Activated CD4-positive, CD25-positive, alpha-beta regulatory T cell (primary cell): ENCODE data around the gene KRT75.

Source experiments
- DNase-seq, 4 experiments: peaks; one replicate each; lab custom pipeline; 2025; lab: John Stamatoyannopoulos, UW

KRT75 gene

DNA sequence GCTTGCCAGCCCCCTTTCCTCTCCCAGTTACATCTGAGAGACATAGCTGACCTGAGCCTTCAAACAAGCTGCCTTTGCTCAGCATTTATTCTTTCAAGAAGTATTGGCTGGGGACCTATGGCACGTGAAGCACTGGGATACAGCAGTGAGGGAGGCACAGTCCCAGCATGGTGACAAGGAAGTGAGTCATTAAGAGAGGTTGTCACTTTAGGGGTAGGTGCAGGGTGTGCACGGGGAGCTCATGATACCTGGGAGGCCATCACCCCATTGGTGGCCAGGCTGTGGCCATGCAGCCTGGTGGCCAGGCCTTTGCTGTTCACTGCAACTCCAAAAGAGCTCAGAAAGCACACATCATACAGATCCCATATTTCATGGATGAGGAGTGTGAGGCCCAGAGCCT is 5.7 kb upstream of the KRT75 start:
- no peak for DNase-seq

DNA sequence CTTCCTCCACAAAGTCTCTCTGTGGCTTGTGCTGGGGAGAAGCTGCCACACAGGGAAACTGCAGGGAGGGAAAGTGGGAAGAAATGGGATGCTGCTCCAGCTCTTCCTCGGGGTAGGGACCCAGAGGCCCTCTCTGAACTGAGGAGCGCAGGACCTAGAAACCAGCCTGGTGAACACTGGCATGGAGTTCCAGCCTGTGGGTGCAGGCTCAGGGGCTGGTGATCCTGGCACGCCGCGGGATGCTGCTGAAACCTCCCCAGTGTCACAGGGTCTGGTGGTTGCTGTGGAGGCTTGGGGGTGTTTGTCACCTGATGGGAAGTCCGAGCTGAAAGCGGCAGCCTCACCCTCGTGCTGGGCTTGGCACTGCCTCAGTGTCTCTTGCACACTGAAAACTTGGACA is 5.2 kb upstream of the KRT75 start:
- no peak for DNase-seq

DNA sequence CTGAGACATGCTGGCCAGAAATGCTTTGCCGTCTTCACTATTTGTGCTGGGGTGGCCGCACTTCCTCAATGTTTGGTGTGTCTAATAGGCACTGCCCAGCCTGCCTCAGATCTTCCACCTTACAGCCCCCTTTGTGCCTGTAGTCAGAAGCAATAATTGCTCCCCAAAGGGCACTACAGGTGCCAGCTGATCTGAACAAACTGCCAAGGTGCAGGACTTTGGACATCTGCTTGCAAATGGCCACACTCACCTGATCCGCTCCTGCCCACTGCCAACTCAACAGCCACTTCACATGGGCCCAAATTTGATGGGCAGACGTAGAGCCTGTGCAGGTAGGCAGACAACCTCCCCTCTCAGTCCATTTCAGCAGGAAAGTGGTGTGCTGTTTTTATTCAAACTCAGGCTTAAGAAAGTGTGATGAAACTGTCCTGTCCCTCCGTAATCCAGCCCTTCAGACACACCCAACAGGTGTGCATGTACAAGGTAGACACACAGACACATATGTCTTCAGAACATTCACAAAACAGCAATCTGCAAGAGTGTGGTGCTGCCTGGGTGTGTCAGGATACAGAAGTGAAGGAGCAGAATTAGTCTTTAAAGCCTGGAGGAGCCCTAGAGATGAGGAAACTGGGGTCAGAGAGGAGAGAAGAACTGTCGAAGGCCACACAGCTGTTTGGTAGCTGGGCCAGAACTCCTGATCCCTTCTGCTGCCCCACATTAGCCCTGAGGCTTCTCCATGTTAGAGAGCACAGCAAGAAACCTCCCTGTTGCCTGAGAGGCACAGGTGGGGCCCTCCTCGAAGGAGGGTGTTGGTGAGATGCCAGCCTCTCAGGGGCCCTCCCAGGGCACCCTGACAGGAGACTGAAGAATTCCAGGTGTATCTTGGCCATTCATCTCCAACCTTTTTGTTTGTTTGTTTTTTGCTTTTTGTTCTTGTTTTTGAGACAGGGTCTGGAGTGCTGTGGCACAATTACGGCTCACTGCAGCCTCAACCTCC is 4.4 kb upstream of the KRT75 start:
- no peak for DNase-seq

GRCh38 chr12:52437508-52437907 is 3.3 kb upstream of the KRT75 start:
- no peak for DNase-seq

GRCh38 chr12:52436828-52437474 is 2.8 kb upstream of the KRT75 start:
- DNase-seq: no peak

GRCh38 chr12:52436000-52436827 is 2.0 kb upstream of the KRT75 start:
- DNase-seq: no peak

DNA sequence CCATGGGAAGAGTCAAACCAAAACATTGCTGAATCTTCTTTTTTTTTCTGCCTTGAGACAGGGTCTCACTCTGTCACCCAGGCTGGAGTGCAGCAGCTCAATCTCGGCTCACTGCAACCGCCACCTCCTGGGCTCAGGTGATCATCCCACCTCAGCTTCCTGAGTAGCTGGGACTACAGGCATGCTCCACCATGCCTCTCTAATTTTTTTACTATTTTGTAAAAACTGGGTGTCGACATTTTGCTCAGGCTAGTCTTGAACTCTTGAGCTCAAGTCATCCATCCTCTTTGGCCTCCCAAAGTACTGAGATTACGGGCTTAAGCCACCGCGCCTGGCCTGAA is 1.5 kb upstream of the KRT75 start:
- no peak for DNase-seq

DNA sequence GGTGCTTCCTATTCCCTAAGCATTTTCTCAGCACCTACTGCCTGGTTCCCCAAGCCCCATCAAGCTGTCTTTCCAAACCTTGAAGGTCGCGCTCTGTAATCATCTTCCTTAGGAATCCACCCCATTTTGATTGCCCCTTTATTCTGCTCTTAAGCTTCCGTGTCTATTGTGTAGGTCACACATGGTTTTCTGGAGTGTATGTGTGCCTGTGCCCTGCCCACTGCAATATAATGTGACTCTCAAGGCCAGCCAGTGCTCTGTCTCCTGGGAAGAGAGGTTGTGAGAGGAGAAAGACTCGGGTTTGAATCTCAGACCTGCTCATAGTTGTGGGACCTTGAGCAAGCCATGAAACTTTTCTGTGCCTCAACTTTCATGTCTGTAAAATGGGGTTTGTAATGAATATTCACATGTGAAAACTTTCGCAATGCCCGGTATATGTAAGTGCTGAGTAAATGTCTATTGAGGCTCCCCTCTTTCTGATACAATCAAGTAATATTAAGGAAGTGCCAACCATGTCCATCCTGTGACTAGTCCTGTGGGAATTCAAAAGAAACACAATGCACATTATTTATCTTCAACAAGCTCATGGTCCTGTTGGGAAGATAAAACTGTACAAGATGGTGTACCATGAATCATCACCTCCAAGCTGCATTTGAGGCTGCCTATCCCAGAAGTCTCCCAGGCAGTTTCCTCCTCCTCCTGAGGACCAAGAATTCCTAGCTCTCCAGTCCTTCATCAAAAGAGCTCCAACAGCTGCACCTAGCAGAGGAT is 774 bp upstream of the KRT75 start:
- no peak for DNase-seq

- DNase-seq: no peak
Measured at GRCh38 chr12:52433501-52434080, 580 bp downstream of the KRT75 start.

GRCh38 chr12:52432559-52433207 is 1.5 kb downstream of the KRT75 start:
- DNase-seq: no peak

DNA sequence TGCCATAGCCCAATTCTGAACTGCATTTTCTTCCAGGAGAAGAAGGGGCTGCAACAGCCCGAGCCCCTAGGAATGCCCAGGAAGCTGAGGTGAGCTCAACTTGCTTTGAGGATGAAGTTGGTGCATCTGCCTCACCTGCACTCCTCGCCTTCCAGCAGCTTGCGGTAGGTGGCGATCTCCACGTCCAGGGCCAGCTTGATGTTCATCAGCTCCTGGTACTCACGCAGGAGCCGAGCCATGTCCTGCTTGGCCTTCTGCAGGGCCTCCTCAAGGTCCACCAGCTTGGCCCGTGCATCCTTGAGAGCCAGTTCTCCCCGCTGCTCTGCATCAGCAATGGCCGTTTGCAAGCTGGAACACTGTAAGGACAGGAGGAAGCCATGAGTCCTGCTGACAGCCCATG is 6.0 kb downstream of the KRT75 start:
- DNase-seq: no peak

GRCh38 chr12:52427083-52427482 is 7.1 kb downstream of the KRT75 start:
- no peak for DNase-seq

DNA sequence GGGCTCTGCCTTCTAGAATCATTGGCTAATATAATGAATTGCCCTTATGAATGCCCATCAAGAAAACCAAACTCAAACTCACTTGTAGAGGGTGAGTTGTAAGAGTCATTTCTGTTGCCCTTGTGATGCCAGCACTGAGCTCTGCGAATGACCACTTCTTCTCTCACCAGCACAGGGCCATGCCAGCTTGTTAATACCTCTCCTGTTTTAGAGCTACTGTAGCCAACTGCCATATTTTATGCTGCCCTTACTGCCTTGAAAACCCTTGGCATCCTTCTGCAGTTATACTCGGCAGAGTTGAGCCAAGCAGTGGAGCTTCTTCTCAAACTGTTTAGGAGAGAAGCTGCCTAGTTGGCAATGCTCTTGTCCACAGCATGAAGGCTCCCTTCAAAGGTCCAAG is 8.1 kb downstream of the KRT75 start:
- no peak for DNase-seq

- DNase-seq: no peak
Measured at GRCh38 chr12:52425466-52425865, 8.7 kb downstream of the KRT75 start.

DNA sequence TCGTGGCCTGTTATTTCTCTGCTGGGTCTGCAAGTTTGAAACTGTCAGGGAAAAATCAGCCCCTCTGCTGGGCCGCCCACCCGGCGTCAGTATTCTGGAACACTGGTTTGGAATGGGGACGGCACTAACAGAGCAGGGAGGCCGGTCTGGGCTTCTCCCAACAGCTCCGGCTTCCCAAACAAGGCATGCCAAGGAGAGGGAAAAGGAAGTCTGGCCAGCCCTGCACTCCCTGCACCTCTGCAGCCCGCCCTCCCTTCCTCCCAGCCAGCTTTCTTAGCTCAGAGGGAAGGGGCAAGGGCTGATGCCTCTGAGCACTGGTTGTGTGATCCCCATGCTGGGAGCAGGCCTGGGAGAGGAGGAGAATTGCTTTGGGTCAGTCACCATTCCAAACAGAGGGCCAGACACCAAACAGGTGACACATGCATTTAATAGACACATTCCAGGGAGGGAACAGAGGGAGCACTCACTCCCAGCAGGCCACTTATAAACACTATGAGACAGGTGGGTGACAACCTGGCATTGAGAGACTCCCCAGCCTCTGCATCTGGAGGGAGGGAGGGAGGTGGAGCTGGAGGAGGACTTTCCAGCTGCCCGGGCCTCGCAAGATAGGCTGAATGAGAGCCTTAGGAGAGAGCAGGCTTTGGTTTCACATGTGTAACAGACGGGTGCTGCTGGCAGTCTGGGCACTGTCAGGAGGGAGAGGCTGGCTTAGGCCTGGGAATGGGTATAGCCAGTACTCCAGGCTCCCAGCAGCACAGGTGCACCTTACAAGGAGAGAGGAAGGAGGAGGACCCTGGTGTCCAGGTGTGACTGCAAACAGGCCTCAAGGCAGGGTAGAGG is 10.3 kb downstream of the KRT75 start:
- no peak for DNase-seq

DNA sequence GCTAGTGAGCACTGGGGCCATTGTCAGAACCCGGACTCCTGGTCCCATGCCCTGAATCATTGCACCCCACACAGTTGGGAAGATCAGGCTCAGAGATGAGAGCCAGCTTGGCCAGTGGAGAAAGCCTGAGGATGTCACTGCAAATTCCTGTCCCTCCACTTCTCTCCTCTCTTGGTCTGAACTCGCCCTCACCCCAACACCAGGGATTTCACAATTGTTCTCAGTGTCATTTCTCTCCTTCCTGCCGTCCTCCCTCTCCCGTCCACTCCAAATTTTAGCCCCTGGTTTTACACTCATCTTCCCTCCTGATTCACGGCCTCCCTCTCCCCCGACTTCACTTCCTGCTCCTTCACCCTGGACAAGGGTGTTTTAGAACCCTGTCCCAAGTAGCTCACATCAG is 11.1 kb downstream of the KRT75 start:
- no peak for DNase-seq

DNA sequence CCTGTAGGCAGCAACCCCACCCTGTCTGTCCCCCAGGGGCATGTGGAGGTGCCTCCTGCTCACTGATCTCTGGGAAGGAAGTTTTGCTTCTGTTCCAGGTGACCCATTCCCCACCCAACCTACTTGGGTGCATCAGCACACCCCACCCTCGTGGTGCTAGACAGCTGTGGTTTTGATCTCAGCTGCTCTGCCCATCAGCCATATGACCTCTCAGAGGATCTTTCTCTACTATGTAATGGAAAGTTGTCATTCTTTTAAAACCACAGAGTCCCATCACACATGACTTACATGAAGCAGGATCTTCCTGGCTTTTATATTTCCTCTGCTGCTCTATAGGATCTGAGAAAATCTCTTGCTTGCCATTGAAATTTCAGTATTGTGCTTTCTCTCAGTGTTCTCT is 14.5 kb downstream of the KRT75 start:
- no peak for DNase-seq

- DNase-seq: no peak
Measured at GRCh38 chr12:52418576-52419110, 15.5 kb downstream of the KRT75 start.

- DNase-seq: no peak
Measured at GRCh38 chr12:52417740-52418139, 16.4 kb downstream of the KRT75 start.

- no peak for DNase-seq
Measured at GRCh38 chr12:52416795-52417194, 17.4 kb downstream of the KRT75 start.
